DND-41 (cell line): ENCODE results near the gene SLC12A5.

ENCODE experiments used
- ATAC-seq: fragments of 200-7000 bp; cut with Tn5 transposase; 3 replicates; pipeline ENCODE4 v1.9.1; 2021; ENCODE audit warnings: low read depth; ENCODE audit not compliant: insufficient read depth
- DNase-seq: peaks from one replicate; pipeline ENCODE4 v3.0.0-alpha.2; 2020
- H2AFZ ChIP-seq: 2 replicates; pipeline ENCODE4 v1.6.0; 2012; ENCODE audit warnings: low read depth, low read length
- H3K27ac ChIP-seq: 2 replicates; pipeline ENCODE4 v1.5.1; 2012; ENCODE audit warnings: low read length, inconsistent platforms
- H3K27me3 ChIP-seq: fragments of 200-600 bp; sonication (generic); 2 replicates; pipeline ENCODE4 v1.6.0; 2012; ENCODE audit warnings: low read length, mild to moderate bottlenecking, inconsistent platforms; ENCODE audit not compliant: insufficient read depth, poor library complexity
- H3K36me3 ChIP-seq: 2 replicates; pipeline ENCODE4 v1.5.1; 2012; ENCODE audit warnings: low read length, inconsistent platforms; ENCODE audit not compliant: insufficient read depth
- H3K4me1 ChIP-seq: 2 replicates; pipeline ENCODE4 v1.5.1; 2012; ENCODE audit warnings: mild to moderate bottlenecking, low read length; ENCODE audit not compliant: insufficient read depth
- H3K4me2 ChIP-seq: 2 replicates; pipeline ENCODE4 v1.6.0; 2012; ENCODE audit warnings: mild to moderate bottlenecking, moderate library complexity, low read length, inconsistent platforms; ENCODE audit not compliant: insufficient read depth
- H3K4me3 ChIP-seq, 2 experiments: fragments of 200-600 bp in 1 of 2; shearing (Covaris generic) in 1 of 2; 2 replicates each; pipeline ENCODE4 v1.5.1; 2012 to 2016; ENCODE audit warnings: inconsistent platforms in 2 of 2, low read length in 2 of 2, mild to moderate bottlenecking in 2 of 2, low read depth in 1 of 2, moderate library complexity in 1 of 2
- H3K79me2 ChIP-seq: 2 replicates; pipeline ENCODE4 v1.6.0; 2012; ENCODE audit warnings: low read length, inconsistent platforms; ENCODE audit not compliant: insufficient read depth
- H3K9ac ChIP-seq: 2 replicates; pipeline ENCODE4 v1.6.0; 2012; ENCODE audit warnings: low read depth, mild to moderate bottlenecking, inconsistent platforms, low read length, moderate library complexity
- H3K9me3 ChIP-seq: 2 replicates; pipeline ENCODE4 v1.5.1; 2012; ENCODE audit warnings: low read length, moderate library complexity, mild to moderate bottlenecking, inconsistent platforms; ENCODE audit not compliant: insufficient read depth, severe bottlenecking
- H4K20me1 ChIP-seq: 2 replicates; pipeline ENCODE4 v1.6.0; 2012; ENCODE audit warnings: low read length; ENCODE audit not compliant: insufficient read depth
- EZH2 ChIP-seq: IDR thresholded peaks from 3 replicates; pipeline ENCODE4 v1.6.1; 2012; ENCODE audit warnings: borderline replicate concordance, low read depth, mild to moderate bottlenecking, moderate library complexity, low read length, inconsistent platforms; ENCODE audit not compliant: severe bottlenecking
- TF ChIP-seq, protein P1 (sequence below): IDR thresholded peaks from 2 replicates; pipeline ENCODE4 v1.5.1; 2012; ENCODE audit warnings: borderline replicate concordance, low read length, moderate library complexity, mild to moderate bottlenecking; ENCODE audit not compliant: poor library complexity, severe bottlenecking; ENCODE audit errors: extremely low read depth

SLC12A5 gene

DNA sequence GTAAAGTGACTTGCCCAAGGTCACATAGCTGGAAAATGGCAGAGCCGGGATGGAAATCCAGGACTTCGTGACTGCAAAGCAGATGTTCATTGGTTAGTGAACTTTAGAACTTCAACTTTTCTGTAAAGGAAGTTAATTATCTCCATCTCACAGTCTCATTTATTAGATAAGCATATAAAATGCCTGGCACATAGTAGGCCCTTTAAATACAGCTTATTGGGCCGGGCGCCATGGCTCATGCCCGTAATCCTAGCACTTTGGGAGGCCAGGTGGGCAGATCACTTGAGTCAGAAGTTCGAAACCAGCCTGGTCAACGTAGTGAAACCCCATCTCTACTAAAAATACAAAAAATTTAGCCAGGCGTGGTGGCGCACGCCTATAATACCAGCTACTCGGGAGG is 22.1 kb upstream of the SLC12A5 start:
- H2AFZ ChIP-seq, result no peak overlapping the region
- H3K79me2 ChIP-seq, result no peaks in the 10 kb centered on the region
- H3K4me1 ChIP-seq, result peaks cover 51% of the 10 kb centered on the region
- no peaks in the 10 kb centered on the region for H3K36me3 ChIP-seq
- no peak overlapping the region for H3K9ac ChIP-seq
- no peak overlapping the region for H3K27ac ChIP-seq
- peaks cover 9% of the 10 kb centered on the region for H4K20me1 ChIP-seq
- no peak for TF ChIP-seq EZH2
- TF ChIP-seq, protein P1, sequence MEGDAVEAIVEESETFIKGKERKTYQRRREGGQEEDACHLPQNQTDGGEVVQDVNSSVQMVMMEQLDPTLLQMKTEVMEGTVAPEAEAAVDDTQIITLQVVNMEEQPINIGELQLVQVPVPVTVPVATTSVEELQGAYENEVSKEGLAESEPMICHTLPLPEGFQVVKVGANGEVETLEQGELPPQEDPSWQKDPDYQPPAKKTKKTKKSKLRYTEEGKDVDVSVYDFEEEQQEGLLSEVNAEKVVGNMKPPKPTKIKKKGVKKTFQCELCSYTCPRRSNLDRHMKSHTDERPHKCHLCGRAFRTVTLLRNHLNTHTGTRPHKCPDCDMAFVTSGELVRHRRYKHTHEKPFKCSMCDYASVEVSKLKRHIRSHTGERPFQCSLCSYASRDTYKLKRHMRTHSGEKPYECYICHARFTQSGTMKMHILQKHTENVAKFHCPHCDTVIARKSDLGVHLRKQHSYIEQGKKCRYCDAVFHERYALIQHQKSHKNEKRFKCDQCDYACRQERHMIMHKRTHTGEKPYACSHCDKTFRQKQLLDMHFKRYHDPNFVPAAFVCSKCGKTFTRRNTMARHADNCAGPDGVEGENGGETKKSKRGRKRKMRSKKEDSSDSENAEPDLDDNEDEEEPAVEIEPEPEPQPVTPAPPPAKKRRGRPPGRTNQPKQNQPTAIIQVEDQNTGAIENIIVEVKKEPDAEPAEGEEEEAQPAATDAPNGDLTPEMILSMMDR, result no peak
- H3K9me3 ChIP-seq, result no peaks in the 10 kb centered on the region
- DNase-seq (no peak), ATAC-seq (no peak)
- H3K27me3 ChIP-seq, result no peaks in the 10 kb centered on the region
- H3K4me2 ChIP-seq, result no peak overlapping the region
- H3K4me3 ChIP-seq, result no peak overlapping the region

DNA sequence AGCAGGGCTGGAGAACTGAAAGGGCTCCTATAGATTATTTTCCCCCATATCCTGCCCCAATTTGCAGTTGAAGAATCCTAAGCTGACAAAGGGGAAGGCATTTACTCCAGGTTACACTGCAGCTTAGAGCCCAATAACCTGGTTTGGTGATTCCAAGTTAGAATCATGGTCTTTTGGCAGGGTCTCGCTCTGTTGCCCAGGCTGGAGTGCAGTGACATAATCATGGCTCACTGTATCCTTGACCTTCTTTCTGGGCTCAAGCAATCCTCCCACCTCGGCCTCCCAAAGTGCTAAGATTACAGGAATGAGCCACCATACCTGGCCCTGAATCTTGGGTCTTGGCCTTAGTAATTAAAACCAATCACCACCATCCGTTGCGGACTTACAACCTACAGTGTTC is 21.3 kb upstream of the SLC12A5 start:
- no peak overlapping the region for H3K9ac ChIP-seq
- H3K27ac ChIP-seq, result no peak overlapping the region
- no peaks in the 10 kb centered on the region for H3K27me3 ChIP-seq
- H4K20me1 ChIP-seq, result peaks cover 9% of the 10 kb centered on the region
- no peak for DNase-seq
- no peaks in the 10 kb centered on the region for H3K36me3 ChIP-seq
- no peaks in the 10 kb centered on the region for H3K79me2 ChIP-seq
- H3K4me1 ChIP-seq, result peaks cover 50% of the 10 kb centered on the region
- H3K4me2 ChIP-seq, result no peak overlapping the region
- TF ChIP-seq EZH2, result no peak
- TF ChIP-seq, protein P1, result no peak
- ATAC-seq, result no peak
- H3K9me3 ChIP-seq, result no peaks in the 10 kb centered on the region
- H3K4me3 ChIP-seq, result no peak overlapping the region
- no peak overlapping the region for H2AFZ ChIP-seq

DNA sequence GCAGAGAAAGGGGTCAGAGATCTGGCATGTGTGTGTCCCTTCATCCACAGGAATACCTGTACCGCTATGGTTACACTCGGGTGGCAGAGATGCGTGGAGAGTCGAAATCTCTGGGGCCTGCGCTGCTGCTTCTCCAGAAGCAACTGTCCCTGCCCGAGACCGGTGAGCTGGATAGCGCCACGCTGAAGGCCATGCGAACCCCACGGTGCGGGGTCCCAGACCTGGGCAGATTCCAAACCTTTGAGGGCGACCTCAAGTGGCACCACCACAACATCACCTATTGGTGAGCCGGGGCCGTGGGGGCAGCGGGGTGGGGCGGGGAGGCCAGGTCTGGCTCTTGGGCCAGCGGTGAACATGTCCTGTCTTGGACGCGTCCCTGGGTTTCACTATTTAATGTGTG is 19.2 kb upstream of the SLC12A5 start:
- no peak overlapping the region for H3K4me3 ChIP-seq
- H3K36me3 ChIP-seq, result no peaks in the 10 kb centered on the region
- H3K27me3 ChIP-seq, result no peaks in the 10 kb centered on the region
- DNase-seq, result no peak
- no peak for ATAC-seq
- no peak overlapping the region for H3K4me2 ChIP-seq
- H3K27ac ChIP-seq, result no peak overlapping the region
- peaks cover 38% of the 10 kb centered on the region for H3K4me1 ChIP-seq
- H4K20me1 ChIP-seq, result peaks cover 14% of the 10 kb centered on the region
- H3K9me3 ChIP-seq, result no peaks in the 10 kb centered on the region
- no peaks in the 10 kb centered on the region for H3K79me2 ChIP-seq
- TF ChIP-seq EZH2, result no peak
- TF ChIP-seq, protein P1, result no peak
- no peak overlapping the region for H3K9ac ChIP-seq
- H2AFZ ChIP-seq, result no peak overlapping the region
